ENCODE data around the gene PCDHGB2. TPM values are rescaled to one million over a fixed set of nuclear protein-coding genes. Genes with fewer than 3 reads are reported as not detected.

PCDHGB2 gene
- total RNA-seq, 1 donor from 2014 or later, result 0.59 TPM

DNA sequence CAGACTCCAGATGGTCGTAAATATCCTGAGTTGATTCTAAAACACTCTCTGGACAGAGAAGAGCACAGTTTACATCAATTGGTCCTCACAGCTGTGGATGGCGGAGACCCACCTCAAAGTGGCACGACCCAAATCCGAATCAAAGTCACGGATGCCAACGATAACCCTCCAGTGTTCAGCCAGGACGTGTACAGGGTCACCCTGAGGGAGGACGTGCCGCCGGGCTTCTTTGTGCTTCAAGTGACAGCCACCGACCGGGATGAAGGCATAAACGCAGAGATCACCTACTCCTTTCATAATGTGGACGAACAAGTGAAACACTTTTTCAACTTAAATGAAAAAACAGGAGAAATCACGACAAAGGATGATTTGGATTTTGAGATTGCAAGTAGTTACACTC lies 891 bp downstream of the PCDHGB2 start:
- peaks cover 44% of the 10 kb centered on the region for H3K9me3 Mint-ChIP-seq (ENCODE audit: unreplicated experiment)

DNA sequence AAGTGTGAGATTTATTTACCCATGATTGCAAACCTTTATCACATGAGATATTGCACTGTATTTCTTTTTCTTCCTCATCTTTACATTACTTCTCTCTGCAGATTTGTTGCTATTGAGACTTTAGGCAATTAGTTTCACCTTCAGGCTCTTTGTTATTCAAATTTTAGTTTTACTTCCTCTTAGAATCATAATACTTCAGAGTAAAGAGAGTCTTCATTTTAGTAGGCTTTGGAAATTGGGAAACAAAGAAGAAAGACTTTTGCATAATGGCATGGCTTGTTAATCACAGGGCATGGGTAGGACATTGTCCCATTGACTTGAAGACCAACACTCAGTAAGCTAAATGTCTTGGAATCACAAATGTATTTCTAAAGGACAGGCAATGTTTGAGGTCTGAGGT lies 2.9 kb downstream of the PCDHGB2 start:
- no peak overlapping the region for H3K4me3 Mint-ChIP-seq (ENCODE audit: unreplicated experiment)
- H3K9me3 Mint-ChIP-seq (ENCODE audit: unreplicated experiment), result peaks cover 35% of the 10 kb centered on the region
- no peaks in the 10 kb centered on the region for H3K36me3 Mint-ChIP-seq (ENCODE audit: unreplicated experiment)

More for the DNA sequence above, 891 bp downstream of the PCDHGB2 start:
- no peak for DNase-seq (ENCODE audit: extremely low spot score, unreplicated experiment)
- H3K4me3 Mint-ChIP-seq (ENCODE audit: unreplicated experiment), result no peak overlapping the region
- no peaks in the 10 kb centered on the region for H3K27me3 Mint-ChIP-seq (ENCODE audit: unreplicated experiment)
- no peaks in the 10 kb centered on the region for H3K36me3 Mint-ChIP-seq (ENCODE audit: unreplicated experiment)
- H3K4me1 Mint-ChIP-seq (ENCODE audit: unreplicated experiment), result no peaks in the 10 kb centered on the region
- no peak overlapping the region for H3K27ac Mint-ChIP-seq (ENCODE audit: unreplicated experiment)
- TF ChIP-seq, protein P1, sequence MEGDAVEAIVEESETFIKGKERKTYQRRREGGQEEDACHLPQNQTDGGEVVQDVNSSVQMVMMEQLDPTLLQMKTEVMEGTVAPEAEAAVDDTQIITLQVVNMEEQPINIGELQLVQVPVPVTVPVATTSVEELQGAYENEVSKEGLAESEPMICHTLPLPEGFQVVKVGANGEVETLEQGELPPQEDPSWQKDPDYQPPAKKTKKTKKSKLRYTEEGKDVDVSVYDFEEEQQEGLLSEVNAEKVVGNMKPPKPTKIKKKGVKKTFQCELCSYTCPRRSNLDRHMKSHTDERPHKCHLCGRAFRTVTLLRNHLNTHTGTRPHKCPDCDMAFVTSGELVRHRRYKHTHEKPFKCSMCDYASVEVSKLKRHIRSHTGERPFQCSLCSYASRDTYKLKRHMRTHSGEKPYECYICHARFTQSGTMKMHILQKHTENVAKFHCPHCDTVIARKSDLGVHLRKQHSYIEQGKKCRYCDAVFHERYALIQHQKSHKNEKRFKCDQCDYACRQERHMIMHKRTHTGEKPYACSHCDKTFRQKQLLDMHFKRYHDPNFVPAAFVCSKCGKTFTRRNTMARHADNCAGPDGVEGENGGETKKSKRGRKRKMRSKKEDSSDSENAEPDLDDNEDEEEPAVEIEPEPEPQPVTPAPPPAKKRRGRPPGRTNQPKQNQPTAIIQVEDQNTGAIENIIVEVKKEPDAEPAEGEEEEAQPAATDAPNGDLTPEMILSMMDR (IDR thresholded peaks at IDR 0.05), result no peak

DNA sequence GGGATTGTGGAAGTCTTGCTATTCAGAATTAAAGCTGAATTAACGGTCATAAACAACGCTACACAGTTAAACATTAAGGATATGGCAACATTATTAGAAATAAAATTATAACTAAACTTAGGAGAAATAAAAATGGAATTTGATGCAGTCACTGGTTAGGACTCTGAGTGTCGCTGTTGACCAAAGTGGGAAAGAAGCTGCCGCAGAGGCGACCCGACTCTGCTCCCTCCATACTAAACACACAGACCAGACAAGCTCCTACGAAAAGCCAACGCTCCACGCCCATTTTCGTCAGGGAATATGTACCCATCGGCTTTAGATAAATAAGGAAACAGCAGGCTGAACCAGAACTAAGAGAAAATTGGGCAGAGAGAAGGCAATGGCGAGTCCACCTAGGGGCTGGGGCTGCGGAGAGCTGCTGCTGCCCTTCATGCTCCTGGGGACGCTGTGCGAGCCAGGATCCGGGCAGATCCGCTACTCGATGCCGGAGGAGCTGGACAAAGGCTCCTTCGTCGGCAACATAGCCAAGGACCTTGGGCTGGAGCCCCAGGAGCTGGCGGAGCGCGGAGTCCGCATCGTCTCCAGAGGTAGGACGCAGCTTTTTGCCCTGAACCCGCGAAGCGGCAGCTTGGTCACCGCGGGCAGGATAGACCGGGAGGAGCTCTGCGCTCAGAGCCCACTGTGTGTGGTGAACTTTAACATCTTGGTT lies 4.3 kb downstream of the PCDHGB2 start, which contains the start of gene PCDHGA5:
TSS of gene PCDHGA5 (plus strand) at position 211 of the 709 bp plus-strand sequence. CDS start at position 380, 169 bp downstream.
- H3K36me3 Mint-ChIP-seq (ENCODE audit: unreplicated experiment), result no peaks in the 10 kb centered on the region

More for the DNA sequence above, 2.9 kb downstream of the PCDHGB2 start:
- Mint-ChIP-seq H3K4me1 (ENCODE audit: unreplicated experiment) (no peaks in the 10 kb centered on the region), H3K27me3 (ENCODE audit: unreplicated experiment) (no peaks in the 10 kb centered on the region), H3K27ac (ENCODE audit: unreplicated experiment) (no peak overlapping the region)
- TF ChIP-seq, protein P1 (IDR thresholded peaks at IDR 0.05), result no peak
- no peak for DNase-seq (ENCODE audit: extremely low spot score, unreplicated experiment)

DNA sequence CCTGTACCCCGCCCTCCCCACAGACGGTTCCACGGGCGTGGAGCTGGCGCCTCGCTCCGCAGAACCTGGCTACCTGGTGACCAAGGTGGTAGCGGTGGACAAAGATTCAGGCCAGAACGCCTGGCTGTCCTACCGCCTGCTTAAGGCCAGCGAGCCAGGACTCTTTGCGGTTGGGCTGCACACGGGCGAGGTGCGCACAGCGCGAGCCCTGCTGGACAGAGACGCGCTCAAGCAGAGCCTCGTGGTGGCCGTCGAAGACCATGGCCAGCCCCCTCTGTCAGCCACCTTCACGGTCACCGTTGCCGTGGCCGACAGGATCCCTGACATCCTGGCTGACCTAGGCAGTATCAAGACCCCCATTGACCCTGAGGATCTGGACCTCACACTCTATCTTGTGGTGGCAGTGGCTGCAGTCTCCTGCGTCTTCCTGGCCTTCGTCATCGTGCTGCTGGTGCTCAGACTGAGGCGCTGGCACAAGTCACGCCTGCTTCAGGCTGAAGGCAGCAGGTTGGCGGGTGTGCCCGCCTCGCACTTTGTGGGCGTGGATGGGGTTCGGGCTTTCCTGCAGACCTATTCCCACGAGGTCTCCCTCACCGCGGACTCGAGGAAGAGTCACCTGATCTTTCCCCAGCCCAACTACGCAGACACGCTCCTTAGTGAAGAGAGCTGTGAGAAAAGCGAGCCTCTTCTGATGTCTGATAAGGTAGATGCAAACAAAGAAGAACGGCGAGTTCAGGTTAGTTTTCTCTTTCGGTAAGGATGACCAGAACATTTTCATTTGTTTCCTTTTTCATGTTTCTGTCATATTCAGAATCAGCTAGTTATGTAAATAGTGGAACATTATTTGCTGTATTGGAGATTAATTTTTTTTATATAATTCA lies 6.5 kb downstream of the PCDHGB2 start:
- Mint-ChIP-seq H3K4me3 (ENCODE audit: unreplicated experiment) (no peak overlapping the region), H3K4me1 (ENCODE audit: unreplicated experiment) (no peaks in the 10 kb centered on the region), H3K36me3 (ENCODE audit: unreplicated experiment) (no peaks in the 10 kb centered on the region), H3K9me3 (ENCODE audit: unreplicated experiment) (peaks cover 17% of the 10 kb centered on the region), H3K27me3 (ENCODE audit: unreplicated experiment) (no peaks in the 10 kb centered on the region), H3K27ac (ENCODE audit: unreplicated experiment) (no peak overlapping the region)
- no peak for DNase-seq (ENCODE audit: extremely low spot score, unreplicated experiment)
- TF ChIP-seq, protein P1 (IDR thresholded peaks at IDR 0.05), result no peak

More for the DNA sequence above, 4.3 kb downstream of the PCDHGB2 start, which contains the start of gene PCDHGA5:
- H3K27ac Mint-ChIP-seq (ENCODE audit: unreplicated experiment), result no peak within 1 kb of the TSS
- no peaks in the 10 kb centered on the region for H3K4me1 Mint-ChIP-seq (ENCODE audit: unreplicated experiment)
- TF ChIP-seq, protein P1 (IDR thresholded peaks at IDR 0.05), result no peak
- H3K27me3 Mint-ChIP-seq (ENCODE audit: unreplicated experiment), result no peaks in the 10 kb centered on the region
- DNase-seq (ENCODE audit: extremely low spot score, unreplicated experiment), result no peak
- no peak within 1 kb of the TSS for H3K4me3 Mint-ChIP-seq (ENCODE audit: unreplicated experiment)
- H3K9me3 Mint-ChIP-seq (ENCODE audit: unreplicated experiment), result peaks cover 26% of the 10 kb centered on the region
